OCI-LY3 (cell line): Measurements from ENCODE around the gene MAN1B1.
A peak's percentile ranks its signal among the peaks of the same experiment; 100 is the strongest.

Experiments
- H2AFZ ChIP-seq: fragments of 200-600, 300-600 bp; shearing (Covaris generic); 2 replicates; pipeline ENCODE4 v1.6.0; 2014; ENCODE audit warnings: antibody characterized with exemption, low read depth, low read length
- H3K27ac ChIP-seq: fragments of 200-600, 300-600 bp; sonication (generic); 2 replicates; pipeline ENCODE4 v1.5.1; 2014; ENCODE audit warnings: mild to moderate bottlenecking, low read length, moderate library complexity, mixed read lengths
- H3K27me3 ChIP-seq: fragments of 200-600, 300-600 bp; sonication (generic); 2 replicates; pipeline ENCODE4 v1.6.1; 2014; ENCODE audit warnings: low read depth, low read length, mixed read lengths
- H3K36me3 ChIP-seq: fragments of 200-600, 300-600 bp; sonication (generic); replicated peaks from 2 replicates; pipeline ENCODE3; 2014; ENCODE audit warnings: low read depth, low read length, mixed read lengths
- H3K4me1 ChIP-seq: fragments of 300-600, 200-600 bp; sonication (generic); 2 replicates; pipeline ENCODE4 v1.6.1; 2014; ENCODE audit warnings: low read length, mixed read lengths
- H3K4me2 ChIP-seq: fragments of 200-600, 300-600 bp; sonication (generic); 2 replicates; pipeline ENCODE4 v1.6.1; 2014; ENCODE audit warnings: low read length, mixed read lengths
- H3K4me3 ChIP-seq: fragments of 300-600, 200-600 bp; sonication (generic); 2 replicates; pipeline ENCODE4 v1.5.1; 2014; ENCODE audit warnings: antibody characterized with exemption, mild to moderate bottlenecking, low read length, moderate library complexity
- H3K79me2 ChIP-seq: fragments of 300-600, 200-600 bp; shearing (Covaris generic); 2 replicates; pipeline ENCODE4 v1.6.1; 2014; ENCODE audit warnings: mild to moderate bottlenecking, low read length, mixed read lengths
- H3K9ac ChIP-seq: fragments of 300-600, 200-600 bp; shearing (Covaris generic); 2 replicates; pipeline ENCODE4 v1.6.0; 2014; ENCODE audit warnings: mild to moderate bottlenecking, low read length, moderate library complexity
- H3K9me3 ChIP-seq: fragments of 200-600, 300-600 bp; shearing (Covaris generic); 2 replicates; pipeline ENCODE4 v1.6.1; 2014; ENCODE audit warnings: low read length, mixed read lengths; ENCODE audit not compliant: insufficient read depth
- H4K20me1 ChIP-seq: fragments of 200-600, 300-600 bp; sonication (generic); 2 replicates; pipeline ENCODE4 v1.6.1; 2016; ENCODE audit warnings: low read length, mixed read lengths; ENCODE audit not compliant: insufficient read depth
- EZH2phosphoT487 ChIP-seq: fragments of 200-600 bp; shearing (Covaris generic); IDR thresholded peaks from 2 replicates; pipeline ENCODE4 v1.6.1; 2018; ENCODE audit warnings: antibody characterized with exemption, mixed run types, low read depth
- TF ChIP-seq, protein P1 (sequence below): fragments of 200-600, 300-600 bp; sonication (generic); IDR thresholded peaks from 2 replicates; pipeline ENCODE4 v1.5.1; 2014; ENCODE audit warnings: antibody characterized with exemption, low read length, low read depth

MAN1B1 gene

DNA sequence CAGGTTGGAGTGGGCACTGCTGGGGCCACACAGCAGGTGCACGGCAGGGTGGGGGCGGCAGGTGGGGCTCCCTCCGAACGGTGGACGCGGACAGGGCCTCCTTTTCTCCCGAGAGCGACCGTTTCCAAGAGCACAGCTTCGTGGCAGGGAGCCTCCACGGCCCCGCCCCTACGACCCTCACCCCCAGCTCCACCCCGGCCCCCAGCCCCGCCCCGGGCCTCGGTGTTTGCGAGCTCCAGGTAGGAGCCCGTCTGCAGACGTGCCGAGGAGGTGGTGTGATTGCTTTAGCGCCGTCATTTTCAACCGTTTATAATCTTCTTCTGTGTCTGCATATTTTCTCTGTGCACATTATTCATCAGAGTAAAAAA lies 61.0 kb downstream of the MAN1B1 start:
- H3K4me1 ChIP-seq, result peaks cover 21% of the 10 kb centered on the region
- no peak overlapping the region for H2AFZ ChIP-seq
- no peaks in the 10 kb centered on the region for H3K79me2 ChIP-seq
- 0 out of 2 replicates have a peak, but pooled peaks cover 5% of the 10 kb centered on the region for H3K27me3 ChIP-seq
- H4K20me1 ChIP-seq, result no peaks in the 10 kb centered on the region
- no peaks in the 10 kb centered on the region for H3K9me3 ChIP-seq
- no peaks in the 10 kb centered on the region for H3K36me3 ChIP-seq
- H3K4me2 ChIP-seq, result no peak overlapping the region
- H3K9ac ChIP-seq, result no peak overlapping the region
- TF ChIP-seq, protein P1, sequence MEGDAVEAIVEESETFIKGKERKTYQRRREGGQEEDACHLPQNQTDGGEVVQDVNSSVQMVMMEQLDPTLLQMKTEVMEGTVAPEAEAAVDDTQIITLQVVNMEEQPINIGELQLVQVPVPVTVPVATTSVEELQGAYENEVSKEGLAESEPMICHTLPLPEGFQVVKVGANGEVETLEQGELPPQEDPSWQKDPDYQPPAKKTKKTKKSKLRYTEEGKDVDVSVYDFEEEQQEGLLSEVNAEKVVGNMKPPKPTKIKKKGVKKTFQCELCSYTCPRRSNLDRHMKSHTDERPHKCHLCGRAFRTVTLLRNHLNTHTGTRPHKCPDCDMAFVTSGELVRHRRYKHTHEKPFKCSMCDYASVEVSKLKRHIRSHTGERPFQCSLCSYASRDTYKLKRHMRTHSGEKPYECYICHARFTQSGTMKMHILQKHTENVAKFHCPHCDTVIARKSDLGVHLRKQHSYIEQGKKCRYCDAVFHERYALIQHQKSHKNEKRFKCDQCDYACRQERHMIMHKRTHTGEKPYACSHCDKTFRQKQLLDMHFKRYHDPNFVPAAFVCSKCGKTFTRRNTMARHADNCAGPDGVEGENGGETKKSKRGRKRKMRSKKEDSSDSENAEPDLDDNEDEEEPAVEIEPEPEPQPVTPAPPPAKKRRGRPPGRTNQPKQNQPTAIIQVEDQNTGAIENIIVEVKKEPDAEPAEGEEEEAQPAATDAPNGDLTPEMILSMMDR, result no peak
- TF ChIP-seq EZH2phosphoT487, result no peak
- no peak overlapping the region for H3K27ac ChIP-seq
- no peak overlapping the region for H3K4me3 ChIP-seq

DNA sequence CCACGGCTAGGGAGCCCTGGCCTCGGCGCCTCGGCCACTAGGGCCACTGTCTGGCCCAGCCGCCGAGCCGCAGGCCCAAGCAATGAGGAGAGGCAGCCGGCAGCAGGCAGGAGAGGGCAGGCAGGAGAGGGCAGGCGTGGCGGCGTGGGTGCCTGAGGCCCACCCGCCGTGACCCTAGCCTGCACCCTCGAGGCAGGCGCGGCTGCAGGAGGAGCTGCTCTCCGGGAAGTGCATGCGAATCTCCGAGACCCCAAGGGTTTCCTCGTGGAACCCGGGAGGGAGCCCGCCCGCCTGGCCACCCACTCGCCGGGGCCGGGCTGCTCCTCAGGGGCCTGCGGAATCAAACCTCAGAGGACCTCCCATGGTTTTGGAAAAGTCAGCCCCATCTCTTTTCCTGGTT lies 61.5 kb downstream of the MAN1B1 start:
- Histone ChIP-seq H3K36me3 (no peaks in the 10 kb centered on the region), H3K79me2 (no peaks in the 10 kb centered on the region), H3K4me1 (peaks cover 21% of the 10 kb centered on the region), H3K4me2 (no peak overlapping the region), H3K27me3 (0 out of 2 replicates have a peak, but pooled peaks cover 5% of the 10 kb centered on the region), H3K27ac (no peak overlapping the region), H2AFZ (no peak overlapping the region), H3K4me3 (no peak overlapping the region), H3K9ac (no peak overlapping the region), H3K9me3 (no peaks in the 10 kb centered on the region), H4K20me1 (no peaks in the 10 kb centered on the region)
- TF ChIP-seq, protein P1, result no peak
- no peak for TF ChIP-seq EZH2phosphoT487

DNA sequence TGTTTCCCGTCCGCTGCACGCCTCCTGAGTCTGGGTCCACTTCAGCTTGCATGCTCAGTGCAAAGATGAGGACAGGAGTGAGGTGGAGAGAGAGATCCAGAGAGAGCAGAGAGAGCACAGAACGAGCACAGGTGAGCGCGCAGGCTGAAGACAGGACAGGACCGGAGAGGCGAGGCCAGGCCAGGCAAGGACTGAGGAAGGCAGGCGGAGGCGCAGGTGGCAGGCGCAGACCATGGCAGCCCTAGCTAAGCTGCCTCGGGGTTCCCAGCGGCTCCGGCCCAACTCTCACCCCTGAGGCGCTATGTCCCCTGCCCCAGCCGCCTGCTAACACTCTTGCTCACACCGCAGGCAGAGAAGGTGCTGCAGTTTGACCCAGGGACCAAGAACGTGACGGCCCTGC lies 61.9 kb downstream of the MAN1B1 start:
- Histone ChIP-seq H2AFZ (no peak overlapping the region), H4K20me1 (no peaks in the 10 kb centered on the region), H3K27ac (no peak overlapping the region), H3K9ac (no peak overlapping the region), H3K36me3 (no peaks in the 10 kb centered on the region), H3K4me3 (no peak overlapping the region), H3K9me3 (no peaks in the 10 kb centered on the region), H3K79me2 (no peaks in the 10 kb centered on the region), H3K4me1 (peaks cover 21% of the 10 kb centered on the region), H3K4me2 (no peak overlapping the region), H3K27me3 (0 out of 2 replicates have a peak, but pooled peaks cover 2% of the 10 kb centered on the region)
- TF ChIP-seq, protein P1, result no peak
- no peak for TF ChIP-seq EZH2phosphoT487

DNA sequence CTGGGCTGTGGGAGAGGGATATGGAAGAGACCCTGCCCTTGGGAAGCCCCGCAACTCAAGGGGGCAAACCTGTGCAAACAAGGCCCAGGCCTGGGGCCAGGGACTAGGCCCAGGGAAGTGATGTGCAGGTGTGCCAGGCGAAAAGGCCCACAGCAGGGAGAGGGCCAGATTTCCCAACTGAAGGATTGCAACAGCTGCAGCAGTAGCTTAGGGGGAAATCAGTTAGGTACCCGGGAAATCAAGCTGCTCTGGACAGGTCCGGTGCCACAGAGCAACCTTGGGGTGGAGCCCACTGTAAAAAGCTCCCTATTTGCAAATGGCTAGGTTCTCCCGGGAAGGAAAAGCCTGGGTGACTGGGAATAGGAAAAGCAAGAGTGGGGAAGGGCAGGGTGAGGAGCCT lies 62.6 kb downstream of the MAN1B1 start:
- Histone ChIP-seq H3K36me3 (no peaks in the 10 kb centered on the region), H3K27me3 (no peaks in the 10 kb centered on the region), H2AFZ (no peak overlapping the region), H3K4me2 (peak overlapping the region; percentile 77), H3K9ac (peak overlapping the region; percentile 62; the same call in 1 of the 2 replicates), H3K79me2 (no peaks in the 10 kb centered on the region), H3K9me3 (no peaks in the 10 kb centered on the region), H3K4me1 (peaks cover 21% of the 10 kb centered on the region), H4K20me1 (no peaks in the 10 kb centered on the region), H3K4me3 (peak overlapping the region; percentile 72), H3K27ac (peak overlapping the region; percentile 73)
- TF ChIP-seq, protein P1, result no peak
